Nephron progenitor cell (in vitro differentiated cells): ENCODE data around the gene ALG9.

ENCODE experiments used
- DNase-seq: peaks from one replicate; pipeline ENCODE4 v3.0.0; 2021
- H3K27ac Mint-ChIP-seq: 2 replicates; pipeline ENCODE4 v1.8.0; 2021; ENCODE audit warnings: mild to moderate bottlenecking, moderate library complexity, mixed read lengths
- H3K27me3 Mint-ChIP-seq: 2 replicates; pipeline ENCODE4 v1.8.0; 2021; ENCODE audit warnings: mild to moderate bottlenecking, low read depth, mixed read lengths; ENCODE audit not compliant: poor library complexity
- H3K36me3 Mint-ChIP-seq: 2 replicates; pipeline ENCODE4 v1.8.0; 2021; ENCODE audit warnings: low read depth, mixed read lengths
- H3K4me1 Mint-ChIP-seq: 2 replicates; pipeline ENCODE4 v1.8.0; 2021; ENCODE audit warnings: mixed read lengths
- H3K4me3 Mint-ChIP-seq: 2 replicates; pipeline ENCODE4 v1.8.0; 2021; ENCODE audit warnings: mild to moderate bottlenecking, moderate library complexity, mixed read lengths
- H3K9me3 Mint-ChIP-seq: 2 replicates; pipeline ENCODE4 v1.8.0; 2021; ENCODE audit warnings: mild to moderate bottlenecking, moderate library complexity, mixed read lengths
- TF ChIP-seq, protein P1 (sequence below): fragments of 200-600 bp; sonication (generic); IDR thresholded peaks from 2 replicates; pipeline ENCODE4 v1.5.0; 2021; ENCODE audit warnings: antibody characterized with exemption

Gene ALG9

DNA sequence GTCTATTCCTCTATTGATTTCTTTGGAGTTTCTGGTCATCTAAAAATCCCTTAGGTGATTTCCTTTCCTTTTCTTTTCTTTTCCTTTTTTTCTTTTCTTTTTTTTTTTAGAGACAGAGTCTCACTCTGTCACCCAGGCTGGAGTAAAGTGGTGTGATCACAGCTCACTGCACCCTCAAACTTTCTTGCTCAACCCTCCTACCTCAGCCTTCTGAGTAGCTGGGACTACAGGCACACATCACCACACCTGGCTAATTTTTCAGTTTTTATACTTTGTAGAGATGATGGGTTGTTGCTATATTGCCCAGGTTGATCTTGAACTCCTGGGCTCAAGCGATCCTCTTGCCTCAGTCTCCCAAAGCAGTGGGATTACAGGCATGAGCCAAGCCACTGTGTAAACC lies 45.4 kb upstream of the ALG9 start:
- H3K4me1 Mint-ChIP-seq, result peaks cover 39% of the 10 kb centered on the region
- no peak overlapping the region for H3K4me3 Mint-ChIP-seq
- H3K27me3 Mint-ChIP-seq, result peaks cover 22% of the 10 kb centered on the region
- H3K36me3 Mint-ChIP-seq, result no peaks in the 10 kb centered on the region
- DNase-seq, result no peak
- no peaks in the 10 kb centered on the region for H3K9me3 Mint-ChIP-seq
- TF ChIP-seq, protein P1, sequence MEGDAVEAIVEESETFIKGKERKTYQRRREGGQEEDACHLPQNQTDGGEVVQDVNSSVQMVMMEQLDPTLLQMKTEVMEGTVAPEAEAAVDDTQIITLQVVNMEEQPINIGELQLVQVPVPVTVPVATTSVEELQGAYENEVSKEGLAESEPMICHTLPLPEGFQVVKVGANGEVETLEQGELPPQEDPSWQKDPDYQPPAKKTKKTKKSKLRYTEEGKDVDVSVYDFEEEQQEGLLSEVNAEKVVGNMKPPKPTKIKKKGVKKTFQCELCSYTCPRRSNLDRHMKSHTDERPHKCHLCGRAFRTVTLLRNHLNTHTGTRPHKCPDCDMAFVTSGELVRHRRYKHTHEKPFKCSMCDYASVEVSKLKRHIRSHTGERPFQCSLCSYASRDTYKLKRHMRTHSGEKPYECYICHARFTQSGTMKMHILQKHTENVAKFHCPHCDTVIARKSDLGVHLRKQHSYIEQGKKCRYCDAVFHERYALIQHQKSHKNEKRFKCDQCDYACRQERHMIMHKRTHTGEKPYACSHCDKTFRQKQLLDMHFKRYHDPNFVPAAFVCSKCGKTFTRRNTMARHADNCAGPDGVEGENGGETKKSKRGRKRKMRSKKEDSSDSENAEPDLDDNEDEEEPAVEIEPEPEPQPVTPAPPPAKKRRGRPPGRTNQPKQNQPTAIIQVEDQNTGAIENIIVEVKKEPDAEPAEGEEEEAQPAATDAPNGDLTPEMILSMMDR, result no peak
- H3K27ac Mint-ChIP-seq, result no peak overlapping the region

DNA sequence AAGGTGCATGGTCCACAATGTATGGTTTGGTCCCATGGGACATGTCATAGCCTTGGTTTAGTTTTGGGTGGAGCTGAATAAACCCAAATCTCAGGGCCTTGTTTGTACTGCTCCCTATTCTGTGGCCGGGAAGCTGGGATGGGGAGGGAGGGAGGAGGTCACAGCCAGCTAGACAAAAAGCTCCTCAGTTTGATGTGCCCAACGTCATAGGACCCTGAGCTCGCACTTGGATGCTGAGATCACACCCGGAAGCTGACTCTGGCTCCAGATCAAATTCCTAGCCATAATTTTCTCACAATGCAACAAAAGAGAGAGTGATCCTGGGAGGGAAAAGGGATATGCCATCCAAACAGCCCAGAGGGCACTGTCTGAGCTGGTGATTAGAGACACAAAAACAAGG lies 42.6 kb upstream of the ALG9 start:
- H3K36me3 Mint-ChIP-seq, result no peaks in the 10 kb centered on the region
- DNase-seq, result no peak
- H3K27ac Mint-ChIP-seq, result no peak overlapping the region
- H3K27me3 Mint-ChIP-seq, result peaks cover 19% of the 10 kb centered on the region
- no peak overlapping the region for H3K4me3 Mint-ChIP-seq
- no peaks in the 10 kb centered on the region for H3K9me3 Mint-ChIP-seq
- TF ChIP-seq, protein P1, result no peak
- H3K4me1 Mint-ChIP-seq, result peaks cover 51% of the 10 kb centered on the region

DNA sequence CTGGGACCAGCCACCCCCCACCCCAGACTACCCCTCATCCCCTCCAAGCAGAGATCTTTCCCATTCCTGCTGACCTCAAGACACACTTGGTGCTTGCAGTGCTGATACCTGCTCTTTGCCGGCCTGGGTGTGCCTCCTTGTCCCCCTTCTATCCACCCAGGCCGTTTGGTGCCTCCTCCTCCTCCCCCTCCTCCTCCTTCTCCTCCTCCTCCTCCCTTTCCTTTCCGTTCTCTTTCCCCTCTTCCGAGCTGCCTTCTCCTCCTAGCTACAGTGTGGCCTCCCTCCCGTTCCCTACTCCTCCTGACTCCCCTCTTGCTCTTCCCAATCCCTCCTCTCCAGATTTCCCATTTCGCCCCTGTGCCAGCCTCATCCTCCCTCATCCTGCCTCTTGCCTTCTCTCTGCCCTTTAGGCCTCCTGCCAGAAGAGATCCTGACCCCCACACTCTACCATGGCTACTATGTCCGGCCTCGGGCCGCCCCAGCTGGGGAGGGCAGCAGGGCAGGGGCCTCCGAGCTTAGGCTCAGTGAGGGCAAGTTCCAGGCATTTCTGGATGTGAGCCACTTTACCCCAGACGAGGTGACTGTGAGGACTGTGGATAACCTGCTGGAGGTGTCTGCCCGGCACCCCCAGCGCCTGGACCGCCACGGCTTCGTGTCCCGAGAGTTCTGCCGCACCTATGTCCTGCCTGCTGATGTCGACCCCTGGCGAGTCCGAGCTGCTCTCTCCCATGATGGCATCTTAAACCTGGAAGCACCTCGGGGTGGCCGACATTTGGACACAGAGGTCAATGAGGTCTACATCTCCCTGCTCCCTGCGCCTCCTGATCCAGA lies 41.9 kb upstream of the ALG9 start:
- TF ChIP-seq, protein P1, result no peak
- Mint-ChIP-seq H3K27ac (no peak overlapping the region), H3K4me1 (peaks cover 43% of the 10 kb centered on the region), H3K36me3 (no peaks in the 10 kb centered on the region), H3K4me3 (no peak overlapping the region), H3K9me3 (no peaks in the 10 kb centered on the region), H3K27me3 (peaks cover 19% of the 10 kb centered on the region)
- DNase-seq, result no peak

DNA sequence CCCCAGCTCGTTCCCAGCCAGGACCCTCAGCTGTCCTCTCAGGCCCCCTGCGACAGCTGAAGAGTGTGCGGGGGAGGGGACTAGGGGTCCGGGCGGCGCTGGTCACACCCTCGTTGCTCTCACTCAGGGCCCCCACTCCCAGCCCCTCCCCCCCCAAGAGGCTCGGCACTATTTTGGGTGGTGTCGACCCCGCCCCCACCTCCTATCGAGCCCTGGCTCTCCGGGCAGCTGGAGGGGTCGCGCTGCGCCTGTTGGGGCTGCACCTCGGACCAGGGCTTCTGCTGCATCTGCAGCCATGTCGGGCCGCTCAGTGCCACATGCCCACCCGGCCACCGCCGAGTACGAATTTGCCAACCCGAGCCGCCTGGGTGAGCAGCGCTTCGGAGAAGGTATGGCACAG lies 41.2 kb upstream of the ALG9 start, which contains the start of gene HSPB2:
Gene HSPB2, plus strand, starts transcription at position 200 of the 400 bp plus-strand sequence. Its CDS starts 96 bp downstream, at position 296.
- Mint-ChIP-seq H3K4me3 (peak within 1 kb of the TSS; percentile 58), H3K27me3 (peaks cover 19% of the 10 kb centered on the region), H3K27ac (no peak within 1 kb of the TSS), H3K4me1 (peaks cover 37% of the 10 kb centered on the region), H3K9me3 (no peaks in the 10 kb centered on the region), H3K36me3 (no peaks in the 10 kb centered on the region)
- TF ChIP-seq, protein P1, result no peak
- peak; percentile 15 for DNase-seq

DNA sequence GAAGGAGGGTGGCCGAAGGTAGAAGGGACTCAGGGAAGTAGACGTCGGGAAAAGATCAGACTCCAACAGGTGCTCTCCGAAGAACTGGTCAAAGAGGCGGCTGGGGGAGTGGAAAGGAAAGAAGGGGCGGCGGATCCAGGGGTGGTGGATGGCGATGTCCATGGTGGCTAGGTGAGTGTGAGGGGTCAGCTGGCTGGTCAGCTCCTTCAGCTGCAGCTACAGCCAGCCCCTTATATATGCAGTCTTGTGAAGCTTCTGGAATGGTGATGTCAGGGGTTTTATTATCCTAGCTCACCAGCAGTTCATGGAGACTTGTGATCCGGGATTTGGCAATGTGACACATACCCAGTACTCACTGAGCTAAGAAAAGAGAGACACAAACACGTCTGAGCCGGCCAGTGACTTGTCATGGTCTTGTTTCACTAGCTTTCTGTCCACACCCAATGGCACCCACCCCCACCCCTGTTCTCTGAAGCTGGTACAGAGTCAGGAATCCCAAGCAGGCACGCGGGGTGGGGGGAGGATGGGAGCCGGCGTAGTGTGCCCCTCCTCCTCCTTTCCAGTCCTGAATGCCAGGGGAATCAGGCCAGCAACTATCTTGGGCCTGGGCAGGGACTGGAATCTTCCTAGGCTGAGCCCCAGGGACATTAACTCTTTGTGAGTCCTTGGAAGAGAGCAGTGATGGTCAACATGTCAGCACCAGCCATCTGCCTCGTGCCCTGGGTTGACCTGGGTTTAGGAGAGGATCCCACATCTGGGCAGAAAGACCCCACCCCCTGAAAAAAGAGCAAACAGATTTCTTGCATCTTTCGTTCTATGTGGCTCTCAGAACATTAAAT lies 40.4 kb upstream of the ALG9 start, which contains the start of gene CRYAB:
Gene CRYAB, minus strand, starts transcription at position 208 of the 839 bp plus-strand sequence. Its CDS starts 46 bp downstream, at position 162.
- H3K4me1 Mint-ChIP-seq, result peaks cover 32% of the 10 kb centered on the region
- DNase-seq, result peak; percentile 16
- H3K27ac Mint-ChIP-seq, result no peak within 1 kb of the TSS
- peaks cover 13% of the 10 kb centered on the region for H3K27me3 Mint-ChIP-seq
- H3K9me3 Mint-ChIP-seq, result no peaks in the 10 kb centered on the region
- H3K36me3 Mint-ChIP-seq, result no peaks in the 10 kb centered on the region
- TF ChIP-seq, protein P1, result no peak
- H3K4me3 Mint-ChIP-seq, result peak within 1 kb of the TSS; percentile 58
